ENCODE data around the gene DIP2C.

Gene DIP2C, protein sequence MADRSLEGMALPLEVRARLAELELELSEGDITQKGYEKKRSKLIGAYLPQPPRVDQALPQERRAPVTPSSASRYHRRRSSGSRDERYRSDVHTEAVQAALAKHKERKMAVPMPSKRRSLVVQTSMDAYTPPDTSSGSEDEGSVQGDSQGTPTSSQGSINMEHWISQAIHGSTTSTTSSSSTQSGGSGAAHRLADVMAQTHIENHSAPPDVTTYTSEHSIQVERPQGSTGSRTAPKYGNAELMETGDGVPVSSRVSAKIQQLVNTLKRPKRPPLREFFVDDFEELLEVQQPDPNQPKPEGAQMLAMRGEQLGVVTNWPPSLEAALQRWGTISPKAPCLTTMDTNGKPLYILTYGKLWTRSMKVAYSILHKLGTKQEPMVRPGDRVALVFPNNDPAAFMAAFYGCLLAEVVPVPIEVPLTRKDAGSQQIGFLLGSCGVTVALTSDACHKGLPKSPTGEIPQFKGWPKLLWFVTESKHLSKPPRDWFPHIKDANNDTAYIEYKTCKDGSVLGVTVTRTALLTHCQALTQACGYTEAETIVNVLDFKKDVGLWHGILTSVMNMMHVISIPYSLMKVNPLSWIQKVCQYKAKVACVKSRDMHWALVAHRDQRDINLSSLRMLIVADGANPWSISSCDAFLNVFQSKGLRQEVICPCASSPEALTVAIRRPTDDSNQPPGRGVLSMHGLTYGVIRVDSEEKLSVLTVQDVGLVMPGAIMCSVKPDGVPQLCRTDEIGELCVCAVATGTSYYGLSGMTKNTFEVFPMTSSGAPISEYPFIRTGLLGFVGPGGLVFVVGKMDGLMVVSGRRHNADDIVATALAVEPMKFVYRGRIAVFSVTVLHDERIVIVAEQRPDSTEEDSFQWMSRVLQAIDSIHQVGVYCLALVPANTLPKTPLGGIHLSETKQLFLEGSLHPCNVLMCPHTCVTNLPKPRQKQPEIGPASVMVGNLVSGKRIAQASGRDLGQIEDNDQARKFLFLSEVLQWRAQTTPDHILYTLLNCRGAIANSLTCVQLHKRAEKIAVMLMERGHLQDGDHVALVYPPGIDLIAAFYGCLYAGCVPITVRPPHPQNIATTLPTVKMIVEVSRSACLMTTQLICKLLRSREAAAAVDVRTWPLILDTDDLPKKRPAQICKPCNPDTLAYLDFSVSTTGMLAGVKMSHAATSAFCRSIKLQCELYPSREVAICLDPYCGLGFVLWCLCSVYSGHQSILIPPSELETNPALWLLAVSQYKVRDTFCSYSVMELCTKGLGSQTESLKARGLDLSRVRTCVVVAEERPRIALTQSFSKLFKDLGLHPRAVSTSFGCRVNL (N-terminal part only)

DNA sequence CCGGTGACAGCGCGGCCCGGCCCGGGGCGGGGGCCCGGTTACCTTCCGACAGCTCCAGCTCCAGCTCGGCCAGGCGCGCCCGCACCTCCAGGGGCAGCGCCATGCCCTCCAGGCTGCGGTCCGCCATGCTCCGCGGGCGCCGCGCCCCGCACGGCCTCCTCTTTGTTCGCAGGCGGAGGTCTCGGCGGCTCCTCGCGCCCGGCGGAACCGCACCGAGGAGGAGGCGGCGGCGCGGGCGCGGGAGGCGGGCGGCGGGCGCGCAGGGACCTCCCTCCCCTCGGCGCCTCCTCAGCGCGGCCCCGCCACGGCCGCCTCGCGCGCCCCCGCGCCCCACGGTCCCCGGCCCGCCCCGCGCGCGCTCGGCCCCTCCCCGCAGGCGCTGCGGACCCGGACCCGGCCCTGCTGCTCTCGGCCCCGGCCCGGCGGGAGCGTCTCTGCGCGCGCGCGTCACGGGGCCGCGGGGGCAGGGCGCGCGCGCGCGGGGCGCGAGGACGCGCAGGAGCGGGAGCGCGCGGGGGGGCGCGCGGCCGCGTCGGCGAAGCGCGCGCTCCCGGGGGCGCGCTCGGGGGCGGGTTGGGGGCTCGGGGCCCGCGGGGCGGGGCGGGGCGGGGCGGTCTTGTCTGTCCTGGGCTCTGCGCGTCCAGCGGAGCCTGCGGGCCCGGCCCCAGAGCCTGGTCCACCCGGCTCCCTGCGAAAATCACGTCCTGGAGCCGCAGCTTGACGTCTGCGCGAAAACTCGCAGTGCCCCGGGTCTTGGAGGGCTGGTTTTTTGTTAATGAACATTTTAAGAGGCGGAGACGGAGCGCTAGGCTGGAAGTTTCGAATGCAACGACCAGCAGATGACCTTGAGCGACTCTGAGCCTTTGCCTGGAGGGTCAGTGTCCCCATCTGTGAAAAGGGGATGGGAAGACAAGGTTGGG is at the start of gene DIP2C:
Gene DIP2C (minus strand): TSS at position 217 of the 920 bp plus-strand sequence. CDS start 90 bp downstream, at position 127.
- DNase-seq (ENCODE audit: low read depth in 2 of 2), result peak; percentile 67 to 73

DNA sequence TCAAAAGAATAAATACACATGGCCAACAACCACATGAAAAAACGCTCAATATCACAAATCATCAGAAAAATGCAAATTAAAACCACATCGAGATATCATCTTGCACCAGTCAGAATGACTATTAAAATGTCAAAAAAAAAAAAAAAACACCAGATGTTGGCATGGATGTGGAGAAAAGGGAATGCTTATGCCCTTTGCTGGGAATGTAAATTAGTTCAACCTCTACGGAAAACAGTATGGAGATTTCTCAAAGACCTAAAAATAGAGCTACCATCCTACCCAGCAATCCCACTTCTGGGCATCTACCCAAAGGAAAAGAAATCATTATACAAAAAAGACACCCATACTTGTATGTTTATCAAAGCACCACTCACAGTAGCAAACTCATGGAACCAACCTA is 45.0 kb upstream of the DIP2C start:
- DNase-seq (ENCODE audit: low read depth in 2 of 2), result no peak

DNA sequence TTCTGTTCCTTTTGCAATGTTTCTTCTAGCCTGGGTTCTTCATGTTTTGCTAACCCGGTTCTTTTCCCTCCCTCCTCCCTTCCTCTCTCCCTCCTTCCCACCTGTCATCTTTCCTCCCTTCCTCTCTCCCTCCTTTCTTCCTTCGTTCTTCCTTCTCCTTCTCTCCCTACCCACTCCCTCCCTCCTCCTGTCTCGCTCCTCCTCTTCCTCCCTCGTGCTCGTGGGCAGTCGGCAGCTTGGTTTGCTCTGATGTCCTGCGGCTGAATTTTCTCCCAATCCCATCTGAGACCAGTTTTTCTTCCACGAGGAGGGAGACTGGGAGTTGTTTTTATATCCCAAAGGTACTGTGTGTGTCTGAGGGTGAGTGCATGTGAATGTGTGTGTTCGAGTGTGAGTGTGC is 43.6 kb upstream of the DIP2C start:
- no peak for DNase-seq (ENCODE audit: low read depth in 2 of 2)

DNA sequence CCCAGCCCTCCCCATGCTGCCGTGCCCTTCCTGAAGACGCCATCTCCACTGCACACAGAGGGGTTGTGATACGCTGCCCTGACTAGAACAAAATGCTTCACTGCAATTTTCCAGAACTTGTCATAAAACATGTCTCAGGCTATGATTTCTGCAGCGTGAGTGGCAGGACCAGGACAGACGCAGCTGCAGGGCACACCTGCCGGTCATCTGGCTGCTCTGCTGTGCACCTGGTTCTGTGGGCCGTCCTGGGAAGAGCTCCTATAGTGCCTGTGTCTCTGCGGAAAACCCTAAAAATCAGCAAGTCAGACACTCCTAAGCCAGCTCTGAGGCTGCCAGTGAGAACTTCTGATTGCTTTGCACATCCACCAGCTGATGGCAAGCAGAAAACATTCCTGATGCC is 39.7 kb upstream of the DIP2C start:
- no peak for DNase-seq (ENCODE audit: low read depth in 2 of 2)

DNA sequence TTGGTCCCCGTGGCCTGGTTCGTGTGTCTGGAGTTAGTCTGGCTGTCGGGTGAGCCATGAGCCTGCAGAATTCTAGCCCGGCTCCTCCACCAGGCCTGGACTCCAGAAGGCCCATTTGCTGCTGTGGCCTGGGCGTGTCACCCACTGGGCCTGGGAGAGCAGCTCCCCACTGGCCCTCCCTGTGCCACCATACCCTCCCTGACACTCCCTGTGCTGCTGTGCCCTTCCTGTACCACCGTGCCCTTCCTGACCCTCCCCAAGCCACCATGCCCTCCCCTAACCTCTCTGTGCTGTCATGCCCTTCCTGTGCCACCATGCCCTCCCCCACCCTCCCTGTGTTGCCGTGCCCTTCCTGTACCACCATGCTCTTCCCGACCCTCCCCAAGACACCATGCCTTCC is 39.1 kb upstream of the DIP2C start:
- DNase-seq (ENCODE audit: low read depth in 2 of 2), result no peak

DNA sequence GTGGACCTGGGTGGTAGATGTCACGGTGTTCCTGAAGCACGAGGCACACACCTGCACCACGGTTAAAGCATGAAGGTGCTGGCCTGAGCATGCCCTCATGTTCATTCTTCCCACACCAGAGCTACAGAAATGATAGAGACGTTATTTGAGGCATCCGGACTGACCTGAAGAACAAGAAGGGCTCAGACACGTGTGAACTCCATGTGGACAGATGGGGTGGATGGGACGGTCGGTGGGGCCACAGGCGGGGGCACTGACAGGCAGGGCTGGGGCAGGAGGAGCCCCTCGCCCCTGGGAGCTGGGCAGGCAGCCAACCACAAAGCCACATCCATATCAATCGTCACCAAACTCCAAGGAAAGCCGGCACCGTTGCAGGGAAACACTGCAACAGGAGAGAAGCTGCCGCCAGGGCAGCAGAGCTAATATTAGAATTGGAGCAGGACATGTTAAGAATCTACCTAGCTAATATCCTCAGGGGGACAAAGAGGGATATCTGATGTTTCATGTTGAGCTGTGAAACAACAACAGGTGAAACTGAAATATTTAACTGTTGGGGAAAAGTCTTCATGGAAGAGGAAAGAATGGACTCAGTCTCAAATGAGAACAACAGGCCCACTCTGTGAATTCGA is 37.8 kb upstream of the DIP2C start:
- DNase-seq (ENCODE audit: low read depth in 2 of 2), result no peak

DNA sequence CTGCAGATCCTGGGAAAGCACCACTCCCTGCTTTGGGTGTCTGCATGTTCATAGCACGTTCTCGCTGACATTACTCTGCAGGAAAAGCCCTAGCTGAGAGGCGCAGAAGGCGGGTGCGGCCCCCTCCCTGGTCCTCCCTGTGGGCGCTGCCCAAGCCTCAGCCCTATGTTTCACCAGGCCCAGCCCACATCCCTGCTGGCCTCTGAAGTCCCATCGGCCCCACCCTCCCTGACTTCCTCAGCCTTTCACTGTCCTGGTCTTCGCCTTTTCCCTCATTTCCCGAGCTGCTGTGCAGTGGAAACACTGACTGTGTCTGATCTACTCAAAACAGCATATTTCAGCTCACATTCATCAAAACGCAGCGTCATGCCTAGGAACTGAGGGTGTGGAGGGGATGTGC is 36.3 kb upstream of the DIP2C start:
- DNase-seq (ENCODE audit: low read depth in 2 of 2), result no peak

DNA sequence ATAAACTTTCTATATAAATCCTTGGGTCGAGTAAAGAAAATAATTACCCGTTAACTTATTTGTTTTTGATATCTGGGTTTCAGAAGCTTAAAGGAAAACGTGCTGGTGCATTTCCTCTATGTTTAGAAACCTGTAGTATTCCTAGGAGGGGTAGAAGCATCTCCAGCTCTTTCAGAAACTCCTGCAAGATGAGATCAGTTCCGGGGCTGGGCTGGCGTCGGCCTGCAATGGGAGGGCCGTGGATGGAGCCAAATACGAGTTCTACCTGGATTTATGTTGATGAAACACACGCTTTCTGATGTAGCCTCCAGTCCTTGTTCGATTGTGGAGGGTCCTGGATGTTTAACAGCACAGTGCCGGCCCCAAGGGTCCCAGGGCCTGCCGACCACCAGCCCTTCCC is 35.8 kb upstream of the DIP2C start:
- no peak for DNase-seq (ENCODE audit: low read depth in 2 of 2)

DNA sequence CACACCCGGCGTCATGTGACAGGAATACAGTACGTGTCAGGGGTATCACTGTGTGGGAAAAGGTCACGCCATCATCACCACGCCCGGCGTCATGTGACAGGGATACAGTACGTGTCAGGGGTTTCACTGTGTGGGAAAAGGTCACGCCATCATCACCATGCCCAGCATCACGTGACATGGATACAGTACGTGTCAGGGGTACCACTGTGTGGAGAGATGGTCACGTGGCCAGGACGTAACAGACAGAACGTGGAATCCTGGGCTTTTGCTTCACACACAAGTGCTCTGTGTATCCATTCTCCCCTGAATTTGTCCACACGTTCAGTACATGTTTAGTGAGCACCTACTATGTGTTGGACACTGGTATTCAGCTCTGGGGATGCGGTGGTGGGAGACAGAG is 34.5 kb upstream of the DIP2C start:
- DNase-seq (ENCODE audit: low read depth in 2 of 2), result no peak

DNA sequence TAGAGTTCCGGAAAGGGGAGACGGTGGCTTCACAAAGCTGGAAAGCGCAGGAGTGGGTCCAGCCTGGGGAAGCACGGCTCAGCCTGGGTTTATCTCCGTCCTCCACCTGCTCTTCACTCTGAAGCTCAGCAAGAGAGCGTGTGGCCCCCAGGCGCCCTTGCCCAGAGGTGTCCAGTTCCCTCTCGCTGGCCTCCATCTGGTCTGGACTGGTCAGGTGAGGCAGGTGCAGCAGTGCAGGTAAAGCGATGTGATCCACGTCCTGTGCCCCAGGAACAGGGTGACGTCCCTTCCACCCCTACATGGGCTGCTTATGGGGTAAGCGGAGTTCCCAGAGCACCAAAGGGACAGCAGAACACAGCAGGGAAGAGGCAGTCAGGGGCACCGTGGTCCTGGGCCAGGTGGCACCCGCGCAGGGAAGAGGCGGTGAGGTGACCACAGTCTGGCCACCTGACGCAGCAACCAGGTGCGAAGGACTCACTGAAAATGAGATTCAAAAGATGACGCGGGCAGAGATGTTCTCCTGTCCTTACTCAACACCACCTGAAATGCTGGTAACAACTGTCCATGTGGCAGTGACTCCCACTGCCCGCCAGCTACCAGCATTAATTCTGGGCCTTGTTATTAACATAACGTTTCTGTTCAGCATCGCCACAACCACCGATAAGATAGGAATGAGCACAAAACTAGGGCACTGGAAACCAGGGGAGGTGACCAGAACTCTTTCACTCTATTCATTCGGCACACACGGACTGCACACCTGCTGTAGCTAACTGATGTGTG is 33.0 kb upstream of the DIP2C start:
- no peak for DNase-seq (ENCODE audit: low read depth in 2 of 2)

DNA sequence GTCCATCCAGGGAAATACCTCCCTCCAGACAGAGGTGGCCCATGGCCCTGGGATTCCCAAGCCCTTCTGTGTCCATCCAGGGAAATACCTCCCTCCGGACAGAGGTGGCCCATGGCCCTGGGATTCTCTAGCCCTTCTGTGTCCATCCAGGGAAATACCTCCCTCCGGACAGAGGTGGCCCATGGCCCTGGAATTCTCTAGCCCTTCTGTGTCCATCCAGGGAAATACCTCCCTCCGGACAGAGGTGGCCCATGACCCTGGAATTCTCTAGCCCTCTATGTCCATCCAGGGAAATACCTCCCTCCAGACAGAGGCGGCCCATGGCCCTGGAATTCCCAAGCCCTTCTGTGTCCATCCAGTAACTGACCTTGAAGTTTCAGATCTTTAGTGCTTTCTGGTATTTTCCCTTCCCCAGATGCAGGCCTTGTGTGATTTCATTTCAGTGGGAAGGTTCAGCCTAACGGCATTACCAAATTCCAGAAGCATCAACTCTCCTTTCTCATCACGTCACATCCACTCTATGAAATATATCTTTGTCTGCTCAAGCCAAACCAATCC is 28.8 kb upstream of the DIP2C start:
- DNase-seq (ENCODE audit: low read depth in 2 of 2), result no peak

DNA sequence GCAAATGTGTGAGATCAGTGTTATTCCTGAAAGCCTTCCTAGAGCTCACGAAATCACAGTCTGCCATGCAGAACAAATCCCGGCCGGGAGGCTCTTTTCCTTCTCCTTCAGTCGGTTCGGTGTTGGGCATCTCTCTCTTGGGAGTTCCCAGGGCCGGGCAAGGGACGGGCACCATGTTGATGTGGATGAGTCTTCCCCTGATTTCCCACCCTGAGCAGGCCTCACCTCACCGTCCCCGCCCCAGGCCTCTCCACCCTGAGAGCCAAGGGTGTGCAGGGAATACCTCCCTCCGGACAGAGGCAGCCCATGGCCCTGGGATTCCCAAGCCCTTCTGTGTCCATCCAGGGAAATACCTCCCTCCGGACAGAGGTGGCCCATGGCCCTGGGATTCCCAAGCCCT is 28.0 kb upstream of the DIP2C start:
- DNase-seq (ENCODE audit: low read depth in 2 of 2), result no peak

DNA sequence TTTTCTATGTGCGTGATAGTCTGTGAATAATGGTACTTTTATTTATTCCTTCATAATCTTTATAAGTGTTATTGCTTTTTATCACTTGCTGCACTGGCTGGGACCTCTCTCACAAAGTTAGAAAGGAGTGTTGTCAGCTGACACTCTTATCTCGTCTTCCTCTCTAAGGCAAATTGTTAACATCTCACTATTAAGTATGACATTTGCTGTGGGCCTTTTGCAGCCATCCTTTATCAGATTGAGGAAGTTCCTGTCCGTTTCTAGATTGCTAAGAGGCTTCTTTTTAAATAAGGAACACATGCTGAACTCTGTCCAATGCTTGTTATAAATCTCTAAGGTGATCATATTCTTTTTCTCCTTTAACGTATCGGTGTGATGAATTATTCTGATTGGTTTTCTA is 27.4 kb upstream of the DIP2C start:
- DNase-seq (ENCODE audit: low read depth in 2 of 2), result no peak

DNA sequence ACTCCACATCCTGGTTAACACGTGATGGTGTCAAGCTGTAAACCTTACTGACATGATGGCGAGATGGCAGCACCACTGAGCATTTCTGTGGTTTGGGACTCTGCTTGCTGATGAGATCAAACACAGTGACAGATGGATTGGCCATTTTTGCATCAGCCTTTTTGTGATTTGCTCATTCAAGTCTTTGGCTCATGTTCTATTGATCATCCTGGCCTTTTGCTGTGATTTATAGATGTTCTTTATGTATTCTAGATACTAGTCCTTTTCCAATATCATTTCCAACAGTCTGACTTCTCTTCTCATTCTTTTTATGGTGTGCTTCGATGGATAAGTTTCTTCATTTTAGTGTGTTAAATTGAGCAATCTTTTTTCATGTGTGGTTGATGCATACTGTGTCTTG is 24.7 kb upstream of the DIP2C start:
- DNase-seq (ENCODE audit: low read depth in 2 of 2), result no peak

DNA sequence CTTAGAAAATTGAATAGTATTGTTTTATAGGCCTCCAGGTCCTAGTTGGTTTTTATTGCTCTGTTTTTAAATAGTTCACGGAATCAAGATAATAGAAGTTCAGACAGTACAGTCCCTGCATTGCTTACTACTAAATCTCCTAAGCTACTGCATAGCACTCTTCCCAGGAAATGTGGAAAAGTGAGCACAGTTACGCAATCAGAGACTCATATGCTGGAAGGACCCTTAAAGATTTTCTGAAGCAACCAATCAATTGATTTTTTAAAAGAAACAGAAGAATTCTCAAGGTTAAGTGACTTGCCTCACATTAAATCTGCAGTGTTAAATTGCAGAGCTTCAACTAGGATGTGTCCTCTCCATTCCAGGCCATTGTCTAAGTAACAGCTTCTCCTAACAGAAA is 23.1 kb upstream of the DIP2C start:
- no peak for DNase-seq (ENCODE audit: low read depth in 2 of 2)

DNA sequence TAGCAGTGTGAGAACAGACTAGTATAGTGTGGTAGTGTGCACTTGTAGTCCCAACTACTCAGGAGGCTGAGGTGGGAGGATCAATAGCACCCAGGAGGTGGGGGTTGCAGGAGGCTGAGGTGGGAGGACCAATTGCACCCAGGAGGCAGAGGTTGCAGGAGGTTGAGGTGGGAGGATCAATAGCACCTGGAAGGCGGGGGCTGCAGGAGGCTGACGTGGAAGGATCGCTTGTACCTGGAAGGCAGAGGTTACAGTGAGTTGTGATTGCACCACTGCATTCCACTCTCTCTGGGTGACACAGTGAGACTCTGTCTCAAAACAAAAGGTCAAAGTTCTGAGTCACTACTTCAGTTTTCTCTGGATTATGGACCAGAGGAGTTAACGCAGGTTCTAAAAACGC is 22.6 kb upstream of the DIP2C start:
- DNase-seq (ENCODE audit: low read depth in 2 of 2), result no peak

DNA sequence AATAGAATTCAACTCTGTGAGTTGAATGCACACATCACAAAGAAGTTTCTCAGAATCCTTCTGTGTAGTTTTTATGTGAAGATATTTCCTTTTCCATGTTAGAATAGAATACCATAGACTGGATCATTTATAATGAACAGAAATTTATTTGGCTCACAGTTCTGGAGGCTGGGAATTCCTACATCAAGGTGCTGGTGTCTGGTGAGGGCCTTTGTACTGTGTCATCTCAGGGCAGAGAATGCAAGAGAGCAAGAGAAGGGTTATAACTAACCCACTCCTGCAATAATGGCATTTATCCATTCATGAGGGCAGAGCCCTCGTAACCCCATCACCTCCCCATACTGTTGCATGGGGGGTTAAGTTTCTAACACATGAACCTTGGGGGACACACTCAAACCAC is 18.4 kb upstream of the DIP2C start:
- DNase-seq (ENCODE audit: low read depth in 2 of 2), result no peak

DNA sequence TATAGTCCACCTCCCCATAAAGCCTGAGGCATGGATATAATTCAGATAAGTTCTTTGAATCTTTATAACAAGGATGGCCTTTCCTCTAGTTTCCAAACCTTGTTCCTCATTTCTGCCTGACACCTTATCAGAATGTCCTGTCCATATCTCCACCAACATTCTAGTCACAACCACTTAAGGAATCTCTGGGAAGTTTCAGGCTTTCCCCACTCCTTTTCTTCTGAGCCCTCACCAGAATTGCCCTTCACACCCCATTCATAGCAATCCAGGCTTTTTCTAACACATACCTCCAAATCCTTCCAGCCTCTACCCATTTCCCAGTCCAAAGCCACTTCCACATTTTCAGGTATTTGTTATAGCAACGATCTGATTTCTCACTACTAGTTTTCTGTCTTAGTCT is 18.0 kb upstream of the DIP2C start:
- DNase-seq (ENCODE audit: low read depth in 2 of 2), result no peak

DNA sequence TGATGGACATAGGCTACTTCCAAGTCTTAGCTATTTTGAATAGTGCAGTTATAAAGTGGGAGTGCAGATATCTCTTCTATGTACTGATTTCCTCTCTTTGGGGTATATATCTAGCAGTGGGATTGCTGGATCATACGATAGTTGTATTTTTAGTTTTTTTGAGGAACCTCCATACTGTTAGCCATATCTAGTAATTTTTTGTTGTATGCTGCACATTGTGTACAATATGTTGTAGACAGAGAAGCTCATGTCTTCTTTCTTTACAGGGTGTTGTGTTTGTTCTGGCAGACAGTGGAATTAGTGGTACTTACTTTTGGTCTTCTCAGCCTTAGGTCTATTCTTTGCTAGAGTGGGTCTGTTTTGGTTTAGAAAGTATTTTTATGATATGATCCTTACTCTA is 13.7 kb upstream of the DIP2C start:
- no peak for DNase-seq (ENCODE audit: low read depth in 2 of 2)

All from fibroblast of skin of left quadriceps (primary cell).